ENCODE measurements around the gene MT1M.
"Not testable (repeated sequence)": the region's sequence is repeated elsewhere in the genome, so short reads cannot be mapped to it uniquely, and the experiment has no call there.

MT1M gene

DNA sequence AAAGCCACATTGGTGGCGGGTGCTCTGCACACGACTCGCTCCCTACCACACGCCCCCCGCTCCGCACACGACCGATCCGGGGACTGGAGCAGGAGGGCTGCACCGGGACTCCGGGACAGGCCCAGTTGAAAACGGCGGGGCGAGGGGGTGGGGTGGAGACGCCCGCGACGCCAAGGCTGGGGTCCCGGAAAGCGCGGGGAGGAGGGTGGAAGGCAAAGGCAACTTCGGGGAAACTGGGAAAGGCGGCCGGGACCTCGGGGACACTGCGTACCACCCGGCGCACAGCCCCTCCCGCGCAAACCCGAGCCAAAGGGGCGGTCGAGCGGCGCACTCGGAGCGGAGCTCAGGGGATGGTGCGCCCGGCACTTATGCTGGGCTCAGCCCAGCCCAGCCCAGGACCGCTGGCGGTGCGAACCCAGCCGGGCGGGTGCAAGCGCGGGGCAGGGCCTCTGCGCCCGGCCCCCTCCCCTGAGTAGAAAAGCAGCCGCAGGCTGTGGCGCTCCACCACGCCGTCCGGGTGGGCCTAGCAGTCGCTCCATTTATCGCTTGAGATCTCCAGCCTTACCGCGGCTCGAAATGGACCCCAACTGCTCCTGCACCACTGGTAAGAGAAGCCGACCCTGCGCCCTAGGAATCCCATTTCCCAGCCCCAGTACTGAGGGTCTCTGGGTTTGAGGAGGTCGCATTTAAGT is at the start of gene MT1M:
Gene MT1M (plus strand): TSS at position 504 of the 692 bp plus-strand sequence. CDS start 73 bp downstream, at position 577.
- H3K27ac ChIP-seq (ENCODE audit: low read depth, low read length, poor library complexity, severe bottlenecking): no peak within 1 kb of the TSS
- no peaks in the 10 kb centered on the region for H3K9me2 ChIP-seq (ENCODE audit: low read depth, low read length)
- H3K36me3 ChIP-seq (ENCODE audit: insufficient read depth, low read length): no peaks in the 10 kb centered on the region
- H3F3A ChIP-seq (ENCODE audit: insufficient read depth, low read length): no peaks in the 10 kb centered on the region
- H3K79me2 ChIP-seq (ENCODE audit: insufficient read depth, low read length): no peaks in the 10 kb centered on the region
- H4K20me1 ChIP-seq (ENCODE audit: insufficient read depth, low read length): no peaks in the 10 kb centered on the region
- H3K4me3 ChIP-seq (ENCODE audit: low read depth, low read length, poor library complexity, severe bottlenecking): no peak within 1 kb of the TSS
- H3K9me3 ChIP-seq (ENCODE audit: low read length): no peaks in the 10 kb centered on the region
- no peak within 1 kb of the TSS for H2AFZ ChIP-seq (ENCODE audit: low read length)
- no peak within 1 kb of the TSS for H3K4me2 ChIP-seq (ENCODE audit: low read length)
- H3K9ac ChIP-seq (ENCODE audit: low read length): no peak within 1 kb of the TSS
- no peaks in the 10 kb centered on the region for H3K4me1 ChIP-seq (ENCODE audit: insufficient read depth, low read length, severe bottlenecking)
- no peaks in the 10 kb centered on the region for H3K27me3 ChIP-seq (ENCODE audit: insufficient read depth, low read length)
- TF ChIP-seq, protein P1, sequence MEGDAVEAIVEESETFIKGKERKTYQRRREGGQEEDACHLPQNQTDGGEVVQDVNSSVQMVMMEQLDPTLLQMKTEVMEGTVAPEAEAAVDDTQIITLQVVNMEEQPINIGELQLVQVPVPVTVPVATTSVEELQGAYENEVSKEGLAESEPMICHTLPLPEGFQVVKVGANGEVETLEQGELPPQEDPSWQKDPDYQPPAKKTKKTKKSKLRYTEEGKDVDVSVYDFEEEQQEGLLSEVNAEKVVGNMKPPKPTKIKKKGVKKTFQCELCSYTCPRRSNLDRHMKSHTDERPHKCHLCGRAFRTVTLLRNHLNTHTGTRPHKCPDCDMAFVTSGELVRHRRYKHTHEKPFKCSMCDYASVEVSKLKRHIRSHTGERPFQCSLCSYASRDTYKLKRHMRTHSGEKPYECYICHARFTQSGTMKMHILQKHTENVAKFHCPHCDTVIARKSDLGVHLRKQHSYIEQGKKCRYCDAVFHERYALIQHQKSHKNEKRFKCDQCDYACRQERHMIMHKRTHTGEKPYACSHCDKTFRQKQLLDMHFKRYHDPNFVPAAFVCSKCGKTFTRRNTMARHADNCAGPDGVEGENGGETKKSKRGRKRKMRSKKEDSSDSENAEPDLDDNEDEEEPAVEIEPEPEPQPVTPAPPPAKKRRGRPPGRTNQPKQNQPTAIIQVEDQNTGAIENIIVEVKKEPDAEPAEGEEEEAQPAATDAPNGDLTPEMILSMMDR (IDR thresholded peaks at IDR 0.05; ENCODE audit: low read length): no peak
- TF ChIP-seq EZH2 (IDR thresholded peaks at IDR 0.05; ENCODE audit: borderline replicate concordance, low read length): no peak

- H3K4me1 ChIP-seq (ENCODE audit: insufficient read depth, low read length, severe bottlenecking); H3K27ac ChIP-seq (ENCODE audit: low read depth, low read length, poor library complexity, severe bottlenecking); H3F3A ChIP-seq (ENCODE audit: insufficient read depth, low read length); H3K9me2 ChIP-seq (ENCODE audit: low read depth, low read length); H4K20me1 ChIP-seq (ENCODE audit: insufficient read depth, low read length); H3K79me2 ChIP-seq (ENCODE audit: insufficient read depth, low read length); H3K27me3 ChIP-seq (ENCODE audit: insufficient read depth, low read length); H3K4me3 ChIP-seq (ENCODE audit: low read depth, low read length, poor library complexity, severe bottlenecking); H2AFZ ChIP-seq (ENCODE audit: low read length); H3K9ac ChIP-seq (ENCODE audit: low read length); H3K4me2 ChIP-seq (ENCODE audit: low read length); H3K36me3 ChIP-seq (ENCODE audit: insufficient read depth, low read length); H3K9me3 ChIP-seq (ENCODE audit: low read length): not testable (repeated sequence)
Measured at GRCh38 chr16:56582911-56583310, 49.5 kb upstream of the MT1M start.

GRCh38 chr16:56583351-56584168 is 48.9 kb upstream of the MT1M start:
- Histone ChIP-seq H3K79me2 (ENCODE audit: insufficient read depth, low read length) (no peaks in the 10 kb centered on the region), H3K4me3 (ENCODE audit: low read depth, low read length, poor library complexity, severe bottlenecking) (no peak overlapping the region), H3K4me1 (ENCODE audit: insufficient read depth, low read length, severe bottlenecking) (no peaks in the 10 kb centered on the region), H3K9me2 (ENCODE audit: low read depth, low read length) (no peaks in the 10 kb centered on the region), H3K9ac (ENCODE audit: low read length) (no peak overlapping the region), H3K36me3 (ENCODE audit: insufficient read depth, low read length) (no peaks in the 10 kb centered on the region), H3K9me3 (ENCODE audit: low read length) (no peaks in the 10 kb centered on the region), H4K20me1 (ENCODE audit: insufficient read depth, low read length) (no peaks in the 10 kb centered on the region), H3F3A (ENCODE audit: insufficient read depth, low read length) (0 out of 2 replicates have a peak, but pooled peaks cover 4% of the 10 kb centered on the region), H3K4me2 (ENCODE audit: low read length) (no peak overlapping the region), H3K27me3 (ENCODE audit: insufficient read depth, low read length) (no peaks in the 10 kb centered on the region), H3K27ac (ENCODE audit: low read depth, low read length, poor library complexity, severe bottlenecking) (no peak overlapping the region), H2AFZ (ENCODE audit: low read length) (no peak overlapping the region)
- TF ChIP-seq, protein P1 (IDR thresholded peaks at IDR 0.05; ENCODE audit: low read length): no peak
- no peak for TF ChIP-seq EZH2 (IDR thresholded peaks at IDR 0.05; ENCODE audit: borderline replicate concordance, low read length)
